HepG2 (cell line): ENCODE results near the gene MTM1. TPM values are rescaled to one million over a fixed set of nuclear protein-coding genes. Genes with fewer than 3 reads are reported as not detected.

Experiments used
- ATAC-seq: fragments of 200-7000 bp; cut with Tn5 transposase; 3 replicates; pipeline ENCODE4 v1.9.1; 2020; ENCODE audit warnings: mild to moderate bottlenecking, moderate library complexity
- BruUV-seq: library from RNA; stranded (reverse); fragments of 400-500 nt; replicated peaks from 2 replicates; lab custom pipeline; 2021; lab: Mats Ljungman, UMichigan
- CTCF ChIA-PET: fragments of 300-600 bp; formaldehyde crosslinking; extraction: SDS; loops from one replicate; lab custom pipeline; 2021; ENCODE audit warnings: low total read pairs, inconsistent platforms, low intra/inter-chr PET ratio; lab: Yijun Ruan, JAX
- POLR2A ChIA-PET: fragments of 350-600 bp; sonication (Branson Sonifier 250); formaldehyde crosslinking; loops from one replicate; lab custom pipeline; 2020; ENCODE audit warnings: antibody characterized with exemption, inconsistent platforms; lab: Yijun Ruan, JAX
- DNase-seq: peaks from one replicate; pipeline ENCODE4 v3.0.0-alpha.2; 2015; ENCODE audit warnings: low spot score
- FAIRE-seq: peaks from 3 replicates; lab custom pipeline; 2011; peaks lifted over from hg19 to GRCh38; lab: Jason Lieb, UNC
- H2AFZ ChIP-seq: one replicate; pipeline ENCODE4 v1.6.1; 2011; ENCODE audit warnings: low read length, inconsistent platforms
- H3K27ac ChIP-seq: fragments of 300-600 bp; 3 replicates; pipeline ENCODE4 v1.8.0; 2011; ENCODE audit warnings: mixed run types, mild to moderate bottlenecking, mixed read lengths, low read length, inconsistent platforms; ENCODE audit not compliant: insufficient read depth; ENCODE audit errors: extremely low read length
- H3K27me3 ChIP-seq, 2 experiments: fragments of 200-600 bp in 1 of 2; 2 replicates in 1 of 2; 3 replicates in 1 of 2; pipeline versions ENCODE4 v1.6.0 to v1.8.0; 2011; ENCODE audit warnings: low read length in 2 of 2, mild to moderate bottlenecking in 2 of 2, moderate library complexity in 2 of 2, inconsistent platforms in 1 of 2; ENCODE audit not compliant: insufficient read depth in 2 of 2, control insufficient read depth in 1 of 2
- H3K36me3 ChIP-seq, 2 experiments: fragments of 200-600 bp in 1 of 2; replicated peaks in 1 of 2; 2 replicates in 1 of 2; 3 replicates in 1 of 2; pipeline versions ENCODE4 v1.5.1 to v1.8.0; 2011; ENCODE audit warnings: low read length in 2 of 2, inconsistent platforms in 1 of 2; ENCODE audit not compliant: insufficient read depth in 2 of 2, control insufficient read depth in 1 of 2
- H3K4me1 ChIP-seq: 2 replicates; pipeline ENCODE4 v1.5.1; 2012; ENCODE audit warnings: low read length, inconsistent platforms; ENCODE audit not compliant: insufficient read depth
- H3K4me2 ChIP-seq: 2 replicates; pipeline ENCODE4 v1.6.0; 2011; ENCODE audit warnings: low read depth, low read length, inconsistent platforms
- H3K4me3 ChIP-seq, 3 experiments: fragments of 200-600 bp in 1 of 3; sonication (generic), shearing (Covaris generic) in 1 of 3; replicated peaks in 1 of 3; 2 replicates each; pipeline ENCODE4 v1.5.1; 2011 to 2016; ENCODE audit warnings: low read length in 3 of 3, inconsistent platforms in 2 of 3, low read depth in 2 of 3, mild to moderate bottlenecking in 2 of 3, control low read depth in 1 of 3, mixed read lengths in 1 of 3; ENCODE audit not compliant: insufficient read depth in 1 of 3
- H3K79me2 ChIP-seq: one replicate; pipeline ENCODE4 v1.6.1; 2011; ENCODE audit warnings: low read length, inconsistent platforms; ENCODE audit not compliant: insufficient read depth
- H3K9ac ChIP-seq: 2 replicates; pipeline ENCODE4 v1.6.0; 2011; ENCODE audit warnings: mild to moderate bottlenecking, low read depth, low read length, inconsistent platforms; ENCODE audit not compliant: insufficient read depth
- H3K9me3 ChIP-seq: 2 replicates; pipeline ENCODE4 v1.5.1; 2012; ENCODE audit warnings: mild to moderate bottlenecking, low read length
- H4K20me1 ChIP-seq: 2 replicates; pipeline ENCODE4 v1.6.0; 2011; ENCODE audit warnings: inconsistent platforms, mild to moderate bottlenecking, low read length, moderate library complexity; ENCODE audit not compliant: insufficient read depth
- CHCHD3 ChIP-seq: sonication (generic); formaldehyde crosslinking; IDR thresholded peaks from 2 replicates; pipeline ENCODE4 v1.8.0; 2022; ENCODE audit warnings: mild to moderate bottlenecking, missing genetic modification reagents, moderate library complexity
- HOXA3 ChIP-seq: sonication (generic); formaldehyde crosslinking; IDR thresholded peaks from 2 replicates; pipeline ENCODE4 v1.5.0; 2020; ENCODE audit warnings: missing genetic modification reagents
- IKZF4 ChIP-seq: sonication (generic); formaldehyde crosslinking; IDR thresholded peaks from 2 replicates; pipeline ENCODE4 v1.5.1; 2020; ENCODE audit warnings: borderline replicate concordance, mild to moderate bottlenecking, low read depth, missing genetic modification reagents; ENCODE audit errors: not compliant biosample characterization
- PLRG1 ChIP-seq: fragments of 450-650 bp; conservative IDR thresholded peaks from 2 replicates; pipeline ENCODE4 v1.6.1; 2016
- ZFYVE20 ChIP-seq: sonication (generic); formaldehyde crosslinking; IDR thresholded peaks from 2 replicates; pipeline ENCODE4 v1.8.0; 2023; ENCODE audit warnings: low read depth, mild to moderate bottlenecking, moderate library complexity, missing genetic modification reagents, borderline replicate concordance
- ZNF136 ChIP-seq: sonication (generic); formaldehyde crosslinking; IDR thresholded peaks from 2 replicates; pipeline ENCODE4 v1.8.1; 2022; ENCODE audit warnings: low read depth, mild to moderate bottlenecking, moderate library complexity, missing genetic modification reagents
- ZNF225 ChIP-seq: sonication (generic); formaldehyde crosslinking; IDR thresholded peaks from 2 replicates; pipeline ENCODE4 v1.4.0; 2020; ENCODE audit warnings: mild to moderate bottlenecking, missing genetic modification reagents
- ZNF326 ChIP-seq: sonication (generic); formaldehyde crosslinking; IDR thresholded peaks from 2 replicates; pipeline ENCODE4 v1.4.0; 2020; ENCODE audit warnings: missing genetic modification reagents, borderline replicate concordance
- ZNF34 ChIP-seq: sonication (generic); formaldehyde crosslinking; IDR thresholded peaks from 2 replicates; pipeline ENCODE4 v1.4.0; 2020; ENCODE audit warnings: mild to moderate bottlenecking, missing genetic modification reagents, borderline replicate concordance
- ZNF777 ChIP-seq: sonication (generic); formaldehyde crosslinking; IDR thresholded peaks from 2 replicates; pipeline ENCODE4 v1.4.0; 2020; ENCODE audit warnings: missing genetic modification reagents
- WGBS: methylation state at CpG from one replicate; pipeline ENCODE4 v1.1.6; 2017; ENCODE audit warnings: low lambda C conversion rate; 5-methylcytosine and 5-hydroxymethylcytosine counted together
- in situ Hi-C: cut with HindIII; loops from 2 replicates; pipeline ENCODE4 v1.10.0; 2017; ENCODE audit warnings: low pct_unique_long_range_greater_than_20kb; ENCODE audit not compliant: extremely low pct_ligation_motif_present
- intact Hi-C: fragments of 100-400 bp; cut with micrococcal nuclease; formaldehyde crosslinking; loops from one replicate; pipeline ENCODE4 v1.10.0; 2022; ENCODE audit not compliant: unreplicated experiment
- polyA plus RNA-seq, 8 experiments: library from polyadenylated mRNA; depleted of rRNA in 3 of 8; stranded (reverse) in 7 of 8; unstranded in 1 of 8; fragments of >200 nt; fragmentation: Illumina TruSeq in 4 of 8; extraction: Trizol in 4 of 8; gene quantifications; 2 replicates each; pipeline versions ENCODE4 v1.2.1 to v1.2.3, GENCODE V29; 2011 to 2016; ENCODE audit warnings: low read depth in 4 of 8, missing spikeins in 1 of 8, mixed read lengths in 1 of 8; ENCODE audit not compliant: insufficient read depth in 1 of 8
- total RNA-seq, 5 experiments: library from RNA; depleted of rRNA; stranded (reverse); fragments of >200 nt; fragmentation: Illumina TruSeq; extraction: Trizol; gene quantifications; 2 replicates each; pipeline ENCODE4 v1.2.3, GENCODE V29; 2016; ENCODE audit warnings: low read depth in 1 of 5
- TF ChIP-seq, protein P1 (sequence below): sonication (generic); formaldehyde crosslinking; conservative IDR thresholded peaks from 2 replicates; pipeline ENCODE4 v1.4.0; 2020; ENCODE audit warnings: missing genetic modification reagents
- TF ChIP-seq, protein P2 (sequence below): sonication (generic); formaldehyde crosslinking; IDR thresholded peaks from 2 replicates; pipeline ENCODE4 v1.4.0; 2020; ENCODE audit warnings: mild to moderate bottlenecking, missing genetic modification reagents

Gene MTM1
- total and polyA plus RNA-seq, 2 of the 13 experiments (the other 11 are each of a cell fraction or from before 2014, with no cell fraction given): 12.0 to 15.2 TPM

DNA sequence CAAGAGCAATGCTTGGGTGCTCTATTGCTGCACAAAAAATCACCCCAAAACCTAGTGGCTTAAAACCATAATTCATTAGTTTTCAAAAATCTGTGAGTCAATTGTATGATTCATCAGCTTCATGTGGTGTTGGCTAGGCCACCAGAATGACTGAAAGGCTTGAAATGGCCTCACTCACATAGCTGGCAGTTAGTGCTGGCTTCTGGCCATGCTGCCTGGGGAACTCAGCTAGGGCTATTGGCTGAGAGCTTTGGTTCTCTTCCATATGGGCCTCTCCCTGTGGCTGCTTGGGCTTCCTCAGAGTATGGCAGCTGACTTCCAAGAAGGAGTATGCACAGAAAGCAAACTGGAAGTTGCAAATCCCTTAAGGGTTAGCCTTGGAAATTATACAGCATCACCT, 121.7 kb downstream of the MTM1 start:
- in situ Hi-C loops (loop anchor here (25.0 kb wide), 1 partner anchor 728 kb away; no protein-coding TSS in a partner anchor), intact Hi-C loops (no loop called here)
- Histone ChIP-seq H3K27me3 (no peaks in the 10 kb centered on the region), H3K9me3 (no peaks in the 10 kb centered on the region), H3K4me3 (no peak overlapping the region), H2AFZ (no peak overlapping the region), H3K79me2 (no peaks in the 10 kb centered on the region), H3K27ac (no peak overlapping the region), H4K20me1 (no peaks in the 10 kb centered on the region), H3K4me1 (peaks cover 19% of the 10 kb centered on the region), H3K4me2 (no peak overlapping the region), H3K36me3 (no peaks in the 10 kb centered on the region), H3K9ac (no peak overlapping the region)
- FAIRE-seq (no peak), DNase-seq (no peak), ATAC-seq (no peak)
- BruUV-seq: no TSS peak
- POLR2A ChIA-PET: no interaction called here
- CTCF ChIA-PET: no interaction called here
- TF ChIP-seq HOXA3 (no peak), CHCHD3 (CRISPR knock-in tag) (no peak), ZNF225 (CRISPR knock-in tag) (no peak), ZNF136 (CRISPR knock-in tag) (no peak)
- TF ChIP-seq, protein P1, sequence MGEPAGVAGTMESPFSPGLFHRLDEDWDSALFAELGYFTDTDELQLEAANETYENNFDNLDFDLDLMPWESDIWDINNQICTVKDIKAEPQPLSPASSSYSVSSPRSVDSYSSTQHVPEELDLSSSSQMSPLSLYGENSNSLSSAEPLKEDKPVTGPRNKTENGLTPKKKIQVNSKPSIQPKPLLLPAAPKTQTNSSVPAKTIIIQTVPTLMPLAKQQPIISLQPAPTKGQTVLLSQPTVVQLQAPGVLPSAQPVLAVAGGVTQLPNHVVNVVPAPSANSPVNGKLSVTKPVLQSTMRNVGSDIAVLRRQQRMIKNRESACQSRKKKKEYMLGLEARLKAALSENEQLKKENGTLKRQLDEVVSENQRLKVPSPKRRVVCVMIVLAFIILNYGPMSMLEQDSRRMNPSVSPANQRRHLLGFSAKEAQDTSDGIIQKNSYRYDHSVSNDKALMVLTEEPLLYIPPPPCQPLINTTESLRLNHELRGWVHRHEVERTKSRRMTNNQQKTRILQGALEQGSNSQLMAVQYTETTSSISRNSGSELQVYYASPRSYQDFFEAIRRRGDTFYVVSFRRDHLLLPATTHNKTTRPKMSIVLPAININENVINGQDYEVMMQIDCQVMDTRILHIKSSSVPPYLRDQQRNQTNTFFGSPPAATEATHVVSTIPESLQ (CRISPR knock-in tag): no peak

DNA sequence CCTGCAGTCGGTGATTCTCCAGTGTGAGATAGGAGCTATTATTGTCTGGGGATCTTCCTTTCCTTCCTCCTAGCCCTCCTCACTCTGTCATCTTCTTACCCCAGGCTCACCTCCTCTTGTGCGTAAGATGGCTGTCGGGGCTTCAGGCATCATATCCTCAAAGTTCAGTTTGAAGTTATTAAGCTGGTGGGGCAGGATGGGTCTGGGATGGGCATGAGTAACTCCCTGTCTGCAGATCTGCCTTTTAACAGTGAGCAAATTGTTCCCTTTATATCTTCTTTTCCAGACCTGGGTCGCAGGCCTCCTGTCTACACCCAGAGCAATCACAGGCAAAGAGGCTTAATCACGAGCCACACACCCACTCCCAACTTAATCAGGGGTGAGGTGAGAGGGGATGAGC, 123.9 kb downstream of the MTM1 start:
- ChIA-PET POLR2A (interaction anchor here (2.1 kb wide), 1 partner anchor 753 kb away, joined by 9 read pairs; the partner anchor contains the start of gene EOLA2), CTCF (no interaction called here)
- H3K9me3 ChIP-seq: no peaks in the 10 kb centered on the region
- in situ Hi-C loops (loop anchor here (25.0 kb wide), 1 partner anchor 730 kb away; no protein-coding TSS in a partner anchor), intact Hi-C loops (no loop called here)
- H3K4me2 ChIP-seq: peak overlapping the region; percentile 74
- ATAC-seq (no peak), FAIRE-seq (no peak), DNase-seq (no peak)
- H3K27ac ChIP-seq: no peak overlapping the region
- no peaks in the 10 kb centered on the region for H3K79me2 ChIP-seq
- H3K9ac ChIP-seq: peak overlapping the region; percentile 64; the same call in 1 of the 2 replicates
- H3K4me1 ChIP-seq: peaks cover 19% of the 10 kb centered on the region
- TSS peak; percentile 57 for BruUV-seq
- peak overlapping the region; percentile 55 to 70 (median 69); a peak in 4 of 6 replicates for H3K4me3 ChIP-seq
- 56% methylated on average over 5 of the region's 5 CpGs for WGBS
- TF ChIP-seq ZNF777 (CRISPR knock-in tag) (no peak), IKZF4 (CRISPR knock-in tag) (no peak), ZFYVE20 (CRISPR knock-in tag) (no peak), ZNF326 (CRISPR knock-in tag) (no peak), ZNF34 (CRISPR knock-in tag) (no peak), PLRG1 (no peak)
- TF ChIP-seq, protein P2, sequence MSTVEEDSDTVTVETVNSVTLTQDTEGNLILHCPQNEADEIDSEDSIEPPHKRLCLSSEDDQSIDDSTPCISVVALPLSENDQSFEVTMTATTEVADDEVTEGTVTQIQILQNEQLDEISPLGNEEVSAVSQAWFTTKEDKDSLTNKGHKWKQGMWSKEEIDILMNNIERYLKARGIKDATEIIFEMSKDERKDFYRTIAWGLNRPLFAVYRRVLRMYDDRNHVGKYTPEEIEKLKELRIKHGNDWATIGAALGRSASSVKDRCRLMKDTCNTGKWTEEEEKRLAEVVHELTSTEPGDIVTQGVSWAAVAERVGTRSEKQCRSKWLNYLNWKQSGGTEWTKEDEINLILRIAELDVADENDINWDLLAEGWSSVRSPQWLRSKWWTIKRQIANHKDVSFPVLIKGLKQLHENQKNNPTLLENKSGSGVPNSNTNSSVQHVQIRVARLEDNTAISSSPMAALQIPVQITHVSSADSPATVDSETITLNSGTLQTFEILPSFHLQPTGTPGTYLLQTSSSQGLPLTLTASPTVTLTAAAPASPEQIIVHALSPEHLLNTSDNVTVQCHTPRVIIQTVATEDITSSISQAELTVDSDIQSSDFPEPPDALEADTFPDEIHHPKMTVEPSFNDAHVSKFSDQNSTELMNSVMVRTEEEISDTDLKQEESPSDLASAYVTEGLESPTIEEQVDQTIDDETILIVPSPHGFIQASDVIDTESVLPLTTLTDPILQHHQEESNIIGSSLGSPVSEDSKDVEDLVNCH (CRISPR knock-in tag): no peak
- H4K20me1 ChIP-seq: no peaks in the 10 kb centered on the region
- H3K36me3 ChIP-seq: no peaks in the 10 kb centered on the region
- H2AFZ ChIP-seq: peak overlapping the region; percentile 72
- no peaks in the 10 kb centered on the region for H3K27me3 ChIP-seq
